GM03348 (cell line): ENCODE measurements around the gene NINJ1.
A peak's percentile ranks its signal among the peaks of the same experiment; 100 is the strongest.
"Not testable (repeated sequence)": the region's sequence is repeated elsewhere in the genome, so short reads cannot be mapped to it uniquely, and the experiment has no call there.

Source experiments
- DNase-seq: peaks from one replicate; pipeline ENCODE4 v3.0.0; 2012; ENCODE audit warnings: low spot score

NINJ1 gene

DNA sequence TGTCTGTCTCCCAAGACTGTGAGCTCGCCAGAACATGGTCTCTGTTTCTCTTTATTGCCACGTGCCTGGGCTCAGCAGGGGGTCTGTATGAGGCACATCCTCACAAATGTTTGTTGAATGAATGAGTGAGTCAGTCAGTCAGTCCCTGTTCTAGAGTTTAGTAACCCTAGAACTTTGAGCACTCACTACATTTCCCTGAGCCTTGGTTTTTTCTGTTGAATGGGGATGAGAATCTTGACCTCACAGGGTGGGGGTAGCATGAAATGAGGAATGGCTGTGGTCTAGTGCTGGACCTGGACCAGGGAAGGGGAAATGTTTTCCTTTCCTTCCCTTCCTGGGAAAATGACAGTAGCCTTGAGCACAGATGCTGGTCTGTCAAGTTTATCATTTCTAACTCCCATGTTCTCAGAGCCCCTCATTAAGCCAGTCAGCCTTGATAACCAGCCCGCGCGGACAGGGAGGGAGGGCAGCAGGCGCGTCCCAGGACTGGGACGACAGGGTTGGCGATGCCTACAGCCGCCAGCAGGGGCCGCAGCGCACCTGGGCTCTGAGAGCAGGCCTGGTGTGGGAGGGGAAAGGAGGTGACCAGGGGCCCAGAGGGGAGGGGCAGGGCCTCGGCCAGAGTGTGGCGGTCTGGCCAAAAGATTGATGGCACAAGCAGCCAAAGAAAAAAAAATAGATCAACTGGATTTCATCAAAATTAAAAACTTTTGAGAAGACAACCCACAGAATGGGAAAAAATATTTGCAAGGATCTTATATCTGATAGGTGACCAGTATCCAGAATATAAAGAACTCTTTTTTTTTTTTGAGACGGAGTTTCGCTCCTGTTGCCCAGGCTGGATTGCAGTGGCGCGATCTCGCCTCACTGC is 25.8 kb upstream of the NINJ1 start:
- peak; percentile 94 for DNase-seq

DNA sequence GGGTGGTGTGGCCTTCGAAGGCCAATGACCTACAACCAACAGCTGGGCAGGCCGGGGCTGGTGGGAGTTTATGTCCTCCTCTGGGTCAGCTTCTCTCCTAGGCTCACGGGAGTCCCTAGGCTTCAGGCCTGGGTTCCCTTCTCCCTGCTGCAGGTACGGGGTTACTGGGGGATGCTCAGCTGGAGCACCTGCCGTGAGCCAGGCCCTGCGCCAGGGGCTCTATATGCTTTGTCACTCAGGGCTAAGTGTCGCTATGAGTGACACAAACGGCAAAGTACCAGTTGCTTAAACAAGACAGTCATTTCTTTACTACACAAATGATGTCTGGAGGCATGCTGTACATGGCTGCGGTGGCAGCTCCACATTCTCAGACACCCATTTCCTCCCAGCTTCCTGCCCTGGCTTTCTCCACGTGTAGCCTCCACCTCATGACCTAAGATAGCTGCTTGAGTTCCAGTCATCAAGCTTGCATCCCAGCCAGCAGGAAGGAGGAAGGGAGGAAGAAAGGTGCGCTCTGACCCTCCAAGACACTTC is 22.5 kb upstream of the NINJ1 start:
- no peak for DNase-seq

DNA sequence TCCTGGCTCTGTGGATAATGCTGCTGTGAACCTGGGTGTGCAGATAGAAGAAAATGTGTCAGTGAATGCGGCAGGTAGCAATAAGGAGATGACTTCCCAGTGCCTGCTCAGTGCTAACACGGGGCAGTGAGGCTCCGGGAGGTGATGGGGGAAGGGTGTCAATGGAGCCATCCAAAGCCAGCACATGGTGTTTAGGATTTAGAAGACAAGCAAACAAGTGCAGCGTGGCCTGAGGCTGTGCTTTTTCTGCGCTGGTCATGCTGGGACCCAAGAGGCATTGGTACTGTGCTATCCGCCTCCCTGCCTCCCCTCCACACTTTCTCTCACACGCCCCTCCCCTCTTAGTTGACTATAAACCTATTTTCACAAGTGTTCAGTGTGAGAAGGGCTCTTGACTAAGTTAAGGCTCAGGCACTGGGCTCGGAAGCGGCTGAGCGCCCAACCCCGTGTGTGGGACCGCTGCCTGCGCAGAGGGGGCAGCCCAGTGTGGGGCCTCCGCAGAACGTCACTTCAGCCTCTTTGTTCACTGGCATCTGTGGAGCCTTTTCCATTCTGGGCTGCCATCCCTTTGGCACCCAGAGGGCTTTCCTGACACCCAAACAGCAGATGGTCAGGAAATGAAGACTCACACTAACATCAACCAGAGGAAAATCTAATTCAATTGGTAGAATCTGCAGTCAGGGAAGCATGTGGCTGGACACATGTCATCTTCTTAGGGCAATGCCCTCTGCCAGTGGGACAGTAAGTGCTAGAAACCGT is 21.8 kb upstream of the NINJ1 start:
- no peak for DNase-seq

DNA sequence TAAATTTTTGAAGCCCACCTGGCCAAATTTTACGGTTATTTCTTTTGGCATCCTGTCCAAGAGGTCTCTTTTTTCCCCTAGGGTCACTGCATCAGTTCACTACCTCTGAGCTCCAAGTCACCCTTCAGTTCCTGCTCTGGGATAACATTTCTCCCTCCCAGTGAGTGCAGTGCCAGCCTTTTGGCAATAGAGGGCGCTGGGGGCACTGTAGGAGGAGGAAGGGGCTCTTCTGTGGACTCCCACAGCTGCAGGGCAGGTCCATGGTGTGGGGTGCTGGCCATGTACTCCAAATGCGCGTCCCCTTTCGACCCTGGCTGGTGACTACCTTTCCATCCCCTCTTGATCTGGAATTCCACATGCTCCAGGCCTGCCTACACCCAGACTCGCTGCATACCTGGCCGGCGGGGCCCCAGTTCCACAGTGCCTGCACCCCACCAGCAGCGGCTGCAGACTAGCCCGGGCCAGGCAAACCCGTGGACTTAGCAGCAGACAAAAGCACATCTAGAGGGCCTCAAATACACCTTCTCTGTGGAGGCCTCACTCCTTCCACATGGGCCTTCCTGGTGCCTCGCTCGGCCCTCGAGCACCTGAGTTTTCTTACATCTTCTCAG is 20.3 kb upstream of the NINJ1 start:
- DNase-seq = peak; percentile 45

DNA sequence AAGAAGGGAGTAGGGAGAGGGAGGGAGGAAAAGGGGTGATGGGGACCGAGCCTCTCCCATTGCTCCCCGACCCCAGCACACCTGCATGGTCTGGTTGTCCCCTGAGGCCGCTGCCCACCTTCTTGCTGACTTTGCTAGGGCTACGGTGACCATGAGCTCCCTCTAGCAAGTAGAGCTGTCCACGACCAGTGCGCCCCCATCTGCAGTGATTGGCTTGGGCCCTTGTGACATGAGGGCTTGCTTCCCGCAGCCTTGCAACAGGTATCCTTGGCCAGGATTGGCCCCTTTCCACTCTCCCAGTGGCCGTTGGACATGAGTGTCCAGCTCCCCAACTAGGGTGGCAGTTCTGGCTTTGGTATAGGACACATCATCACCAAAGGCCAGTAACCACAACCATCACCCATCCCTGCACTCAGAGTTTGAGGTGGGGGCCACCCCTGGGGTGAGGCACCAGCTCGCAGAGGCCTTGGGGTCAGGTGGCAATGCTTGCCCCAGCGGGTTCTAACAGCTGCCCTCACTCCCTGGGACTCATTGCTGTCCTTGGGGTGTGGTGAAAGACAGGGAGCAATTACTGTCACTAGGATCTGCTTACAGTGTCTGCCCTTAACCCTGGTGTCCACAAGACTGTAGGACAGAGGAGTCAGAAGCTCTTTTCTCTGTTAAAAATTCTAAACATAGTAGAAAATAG is 17.2 kb upstream of the NINJ1 start:
- DNase-seq = no peak

DNA sequence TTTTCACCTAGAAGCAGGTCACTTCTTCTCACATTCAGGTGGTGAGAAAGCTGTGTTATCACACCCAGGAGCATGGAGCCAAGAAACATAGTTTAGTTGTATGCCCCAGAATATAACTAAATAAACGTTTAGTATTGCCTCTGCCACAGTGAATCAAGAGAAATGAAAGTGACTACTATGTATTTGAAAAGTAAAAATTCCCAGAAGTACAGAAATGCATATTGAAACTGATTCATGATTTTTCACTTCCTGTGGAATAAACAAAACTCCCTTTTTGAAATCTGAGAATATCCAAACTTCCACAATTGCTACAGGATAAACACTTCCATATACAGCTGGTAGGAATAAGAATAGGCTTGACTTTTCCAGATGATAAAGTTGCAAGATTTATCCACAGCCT is 15.3 kb upstream of the NINJ1 start:
- no peak for DNase-seq

DNA sequence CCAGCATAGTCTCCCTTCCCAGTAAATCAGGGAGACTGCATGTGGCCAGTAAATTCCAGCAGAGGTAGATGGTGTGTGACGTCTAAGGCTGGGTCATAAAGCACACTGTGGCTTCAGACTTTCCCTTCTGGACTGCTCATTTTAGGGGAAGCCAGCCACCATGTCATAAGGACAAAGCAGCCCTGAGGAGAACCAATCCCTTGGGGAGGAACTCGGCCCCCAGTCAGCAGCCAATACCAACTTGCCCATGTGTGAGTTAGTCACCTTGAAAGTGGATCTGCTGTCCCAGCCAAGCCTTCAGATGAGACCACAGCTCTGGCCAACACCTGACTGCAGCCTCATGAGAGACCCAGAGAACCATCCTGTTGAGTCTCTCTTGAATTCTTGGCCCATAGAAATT is 14.7 kb upstream of the NINJ1 start:
- no peak for DNase-seq

DNA sequence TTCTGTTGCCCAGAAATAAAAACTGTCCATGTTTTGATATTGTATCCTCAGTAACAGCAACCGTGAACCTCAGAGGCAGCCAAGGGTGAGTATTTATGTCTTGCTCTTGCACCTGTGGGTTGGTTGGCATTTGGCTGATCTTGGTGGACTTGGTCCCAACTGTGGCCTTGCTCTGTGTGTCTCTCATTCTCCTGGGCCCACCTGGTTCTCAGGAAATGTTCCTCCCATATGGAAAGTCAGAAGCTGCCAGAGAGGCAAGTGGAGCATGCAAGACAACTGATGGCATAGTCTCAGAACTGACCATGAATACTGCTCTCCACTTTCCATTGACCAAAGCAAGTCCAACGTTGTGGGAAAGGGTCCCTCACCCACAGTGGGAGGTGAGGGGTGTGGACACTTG is 13.6 kb upstream of the NINJ1 start:
- no peak for DNase-seq

DNA sequence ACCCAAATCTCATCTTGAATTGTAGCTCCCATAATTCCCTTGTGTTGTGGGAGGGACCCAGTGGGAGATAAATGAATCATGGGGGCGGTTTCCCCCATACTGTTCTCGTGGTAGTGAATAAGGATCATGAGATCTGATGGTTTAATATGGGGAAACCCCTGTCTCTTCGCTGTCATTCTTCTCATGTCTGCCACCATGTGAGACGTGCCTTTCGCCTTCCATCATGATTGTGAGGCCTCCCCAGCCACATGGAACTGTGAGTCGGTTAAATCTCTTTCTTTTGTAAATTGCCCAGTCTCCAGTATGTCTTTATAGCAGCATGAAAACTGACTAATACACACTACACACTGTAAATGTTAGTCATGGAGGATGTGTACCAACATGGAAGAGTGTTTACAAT is 12.6 kb upstream of the NINJ1 start:
- not testable (repeated sequence) for DNase-seq

DNA sequence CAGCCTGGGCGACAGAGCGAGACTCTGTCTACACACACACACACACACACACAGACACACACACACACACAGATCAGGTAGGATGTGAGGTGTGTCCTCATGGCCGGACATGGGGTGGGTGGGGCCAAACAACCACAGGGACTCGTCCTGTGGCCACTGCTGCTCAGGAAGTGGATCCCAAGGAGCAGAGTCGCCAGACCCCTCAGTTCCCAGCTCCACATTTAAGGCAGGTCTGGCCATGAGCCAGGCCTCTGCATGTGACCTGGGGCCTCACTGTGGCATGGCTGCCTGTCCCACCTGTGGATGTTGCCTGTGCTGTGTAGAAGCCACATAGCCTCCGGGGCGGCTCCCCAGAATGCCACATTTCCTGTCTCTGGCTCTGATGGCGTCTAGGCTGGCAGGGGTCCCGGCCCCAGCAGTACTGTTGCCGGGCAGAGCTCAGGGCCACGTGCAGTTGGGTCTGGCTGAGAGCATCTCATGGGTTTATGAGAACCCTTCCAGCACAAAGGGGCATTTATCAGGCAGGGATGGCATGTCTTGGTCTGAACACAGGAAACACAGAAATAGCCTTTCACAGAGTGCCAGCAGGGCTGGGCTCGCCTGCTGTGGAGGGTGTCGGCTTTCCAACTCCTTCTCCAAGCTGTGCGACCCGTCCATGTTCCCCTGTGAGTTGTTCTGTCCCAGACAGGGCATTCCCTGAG is 9.9 kb upstream of the NINJ1 start:
- peak; percentile 31 for DNase-seq

DNA sequence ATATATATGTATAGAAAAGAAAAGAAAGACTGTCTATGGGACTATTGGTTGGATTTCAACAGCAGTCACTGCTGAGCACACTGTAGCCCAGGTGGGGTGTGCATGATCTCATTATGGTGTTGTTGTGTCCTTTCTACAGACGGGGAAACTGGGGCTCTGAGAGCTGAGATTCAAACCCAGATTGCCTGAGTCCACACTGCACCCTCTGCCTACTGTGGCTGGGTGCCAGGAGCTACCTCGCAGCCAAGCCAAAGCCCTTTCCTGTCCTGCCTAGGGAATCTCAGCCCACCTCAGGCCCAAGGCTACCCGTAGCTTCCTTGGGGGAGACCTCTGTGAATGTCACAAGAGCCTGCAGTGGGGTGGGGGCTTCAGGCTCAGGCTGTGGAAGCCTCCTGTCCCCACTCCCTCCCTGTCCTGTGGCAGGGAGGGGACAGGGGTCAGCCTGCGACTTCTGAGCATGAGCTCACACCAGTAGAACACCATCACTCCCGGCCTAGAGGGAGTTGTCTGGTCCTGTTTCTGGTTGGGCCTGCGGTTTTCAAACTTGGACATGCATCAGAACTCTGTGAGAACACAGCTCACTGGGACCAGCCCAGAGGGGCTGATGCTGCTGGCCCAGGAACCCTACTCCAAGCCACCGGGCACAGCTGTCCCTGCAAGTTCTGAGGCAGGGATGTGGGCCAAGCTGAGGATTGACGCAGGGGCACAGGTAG is 7.9 kb upstream of the NINJ1 start:
- no peak for DNase-seq

DNA sequence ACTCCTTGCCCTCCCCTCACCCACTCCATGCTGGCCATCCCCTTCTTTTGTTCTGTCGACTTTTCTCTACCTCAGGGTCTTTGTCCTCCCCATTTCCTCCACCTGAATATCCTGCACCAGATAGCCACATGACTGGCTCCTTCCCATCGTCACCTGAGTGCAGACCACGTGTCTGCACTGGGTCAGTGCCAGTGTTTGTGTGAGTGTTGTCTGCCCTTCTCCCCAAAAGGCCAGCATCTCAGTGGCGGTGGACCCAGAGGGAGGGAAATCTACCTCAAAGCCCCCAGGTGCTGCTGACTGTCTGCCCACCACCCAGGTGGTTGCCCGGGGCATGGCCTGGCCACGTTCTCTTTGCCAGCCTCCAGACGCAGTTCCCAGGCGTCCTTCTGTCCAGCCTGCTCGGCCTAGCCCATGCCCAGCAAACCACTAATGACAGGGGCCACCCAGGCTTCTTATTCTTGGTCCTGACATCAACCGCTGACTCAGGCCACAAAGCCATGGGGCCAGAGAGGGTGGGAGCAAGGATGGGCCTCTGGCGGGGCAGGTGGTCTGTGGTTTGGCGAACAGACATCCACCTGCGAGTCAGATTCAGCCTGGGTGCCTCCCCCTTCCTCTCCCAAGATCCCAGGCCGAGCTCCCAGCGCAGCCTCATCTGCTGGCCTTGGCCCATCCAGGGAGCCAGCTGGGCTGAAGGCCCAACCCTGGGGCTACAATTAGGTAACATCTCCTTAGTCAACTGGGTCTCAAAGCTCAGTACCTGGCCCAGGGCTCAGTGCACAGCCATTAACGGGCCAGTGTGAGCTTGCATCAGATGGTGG is 5.5 kb upstream of the NINJ1 start:
- no peak for DNase-seq

DNA sequence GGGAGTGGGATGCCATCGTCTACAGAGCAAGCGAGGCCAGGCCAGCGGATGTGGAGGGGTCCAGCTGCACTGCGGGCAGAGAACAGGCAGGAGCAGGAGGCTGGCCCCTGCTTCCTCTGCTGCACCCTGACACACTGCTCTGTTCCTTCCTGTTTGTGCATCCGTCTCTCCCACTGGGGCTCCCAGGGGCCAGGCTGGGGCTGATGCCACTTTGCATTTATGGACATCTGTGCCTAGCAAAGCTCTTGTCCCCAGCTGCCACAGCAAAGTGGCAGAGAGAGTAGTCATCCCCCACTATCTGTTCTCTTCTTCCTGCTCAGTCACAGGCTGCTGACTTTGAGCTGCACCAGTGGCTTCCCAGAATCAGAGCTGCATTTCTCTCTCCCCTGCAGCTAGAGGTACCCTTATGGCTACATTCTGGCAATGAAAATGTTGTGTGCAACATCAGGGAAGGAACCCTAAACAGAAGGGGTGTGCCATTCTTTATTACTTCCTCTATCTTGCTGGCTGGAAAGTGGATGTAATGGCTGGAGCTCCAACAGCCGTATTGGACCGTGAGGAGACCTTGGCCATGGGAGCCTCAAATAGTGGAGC is 4.2 kb upstream of the NINJ1 start:
- DNase-seq = no peak

DNA sequence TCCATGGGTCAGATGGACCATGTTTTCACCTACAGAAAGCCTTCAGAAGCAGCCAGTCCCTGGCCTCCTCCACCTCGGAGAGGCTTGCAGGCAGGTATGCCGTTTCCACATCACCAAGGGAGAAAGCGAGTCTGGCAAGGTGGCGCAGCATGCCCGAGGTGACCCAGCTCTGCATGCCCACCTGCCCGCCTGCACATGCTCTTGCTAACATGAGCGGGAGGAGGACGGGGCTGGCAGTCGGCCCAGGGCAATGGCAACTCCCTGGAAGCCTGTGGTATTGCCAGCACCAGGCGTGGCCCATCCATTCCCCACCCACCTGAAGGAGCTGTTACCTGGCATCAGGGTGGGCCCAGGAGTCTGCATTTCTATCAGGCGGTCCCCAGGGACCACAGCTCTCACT is 3.3 kb upstream of the NINJ1 start:
- DNase-seq = no peak

DNA sequence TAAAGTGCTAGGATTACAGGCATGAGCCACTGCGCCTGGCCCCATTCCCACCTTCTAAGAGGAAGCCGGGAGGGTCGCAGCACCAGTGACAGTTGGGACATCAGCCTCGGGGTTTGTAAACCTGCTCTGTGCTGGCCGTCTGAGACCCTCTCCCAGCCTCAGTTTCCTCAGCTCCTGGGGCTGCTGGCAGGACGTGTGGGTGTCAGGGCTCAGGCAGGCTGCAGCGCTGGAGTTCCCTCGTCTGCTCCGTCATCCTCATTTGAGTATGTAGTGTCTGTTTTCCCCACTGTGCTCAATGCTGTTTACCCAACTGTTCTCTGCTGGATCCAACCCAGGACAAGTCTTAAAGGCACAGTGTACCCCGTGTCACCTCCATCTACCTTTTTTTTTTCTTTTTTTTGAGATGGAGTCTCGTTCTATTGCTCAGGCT is 2.0 kb upstream of the NINJ1 start:
- DNase-seq = peak; percentile 38

DNA sequence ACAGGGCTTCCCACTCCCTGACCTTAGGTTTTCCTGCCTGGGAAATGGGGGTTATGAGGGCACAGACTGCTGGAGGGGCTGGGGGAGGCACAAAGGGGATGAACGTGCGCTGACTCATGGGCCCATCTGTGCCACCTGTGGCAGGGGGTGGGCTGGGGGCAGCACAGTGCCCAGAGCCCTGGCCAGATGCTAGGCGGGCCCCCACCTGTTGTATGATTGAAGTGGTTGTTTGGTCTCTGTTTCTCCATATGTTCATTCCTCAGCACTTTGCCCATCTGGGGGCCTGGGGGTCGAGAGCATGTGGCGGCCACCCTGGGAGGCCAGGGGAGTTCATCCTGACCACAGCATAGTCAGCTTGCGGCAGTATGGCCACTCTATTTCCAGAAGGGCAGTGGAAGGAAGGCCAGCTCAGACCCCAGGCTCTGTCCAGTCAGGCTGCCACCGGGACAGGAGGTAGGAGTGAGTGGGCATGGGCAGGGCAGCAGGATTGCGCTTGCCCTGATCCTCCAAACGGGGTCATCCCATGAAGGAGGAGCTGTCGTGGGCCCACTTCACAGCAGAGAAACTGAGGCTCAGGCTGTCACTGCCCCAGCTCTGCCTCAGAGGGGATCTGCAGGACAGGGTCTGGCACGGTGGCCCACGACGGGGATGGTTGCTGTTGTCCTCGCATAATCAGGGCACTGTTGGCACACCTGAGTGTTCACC is 841 bp upstream of the NINJ1 start:
- no peak for DNase-seq

DNA sequence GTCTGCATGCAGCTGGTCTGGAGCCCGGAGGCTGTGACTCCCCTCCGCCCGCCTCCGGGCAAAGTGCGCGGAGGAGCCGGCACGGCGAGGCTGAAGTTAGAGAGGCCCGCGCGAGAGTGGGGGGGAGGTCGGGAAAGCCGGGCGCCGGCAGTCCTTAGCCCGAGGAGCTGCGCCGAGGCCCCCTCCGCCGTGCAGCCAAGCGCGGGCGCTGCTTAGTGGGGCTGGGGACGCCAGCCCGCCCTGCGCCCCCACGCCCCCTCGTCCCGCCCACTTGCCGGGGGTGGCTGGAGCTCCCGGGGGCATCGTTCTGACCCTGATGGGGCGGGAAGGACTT is 403 bp downstream of the NINJ1 start:
- DNase-seq = peak; percentile 92

DNA sequence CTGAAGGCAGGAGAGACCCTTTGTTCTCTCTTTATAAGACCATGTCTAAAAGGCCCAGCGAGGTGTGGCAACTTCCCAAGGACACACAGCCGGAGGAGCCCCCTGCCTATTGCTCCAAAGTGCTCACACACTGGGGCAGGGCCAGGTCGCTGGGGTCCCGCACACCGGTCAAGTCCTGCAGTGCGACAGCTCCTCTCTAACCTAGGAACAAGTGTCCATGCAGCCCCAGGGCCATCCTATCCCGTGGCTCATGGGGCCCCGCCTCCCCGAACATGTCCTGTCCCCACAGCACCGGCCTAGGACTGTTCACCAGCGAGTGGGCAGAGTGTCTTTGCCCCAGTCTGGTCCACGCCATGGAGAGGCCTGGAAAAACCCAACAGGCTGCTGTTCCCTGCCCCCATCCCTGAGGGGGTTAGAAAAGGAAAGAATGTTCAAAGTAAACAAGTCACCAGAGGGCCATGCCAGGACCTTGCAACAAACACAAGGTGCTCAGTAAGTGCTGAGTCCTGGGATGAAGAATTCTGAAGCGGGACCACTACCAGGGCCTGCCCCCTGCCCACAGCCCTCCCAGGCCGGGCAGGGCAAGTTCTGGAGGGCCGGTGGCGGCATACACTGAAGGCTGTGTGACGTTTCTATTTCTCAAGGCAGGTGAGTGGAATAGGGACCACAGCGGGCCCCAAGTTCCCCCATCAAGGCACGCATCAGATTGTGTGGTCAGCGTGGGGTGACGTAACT is 938 bp downstream of the NINJ1 start:
- peak; percentile 40 for DNase-seq
